OCI-M2 (cell line): Measurements from ENCODE around the gene LGALS3BP.
"Not testable (repeated sequence)": the region's sequence is repeated elsewhere in the genome, so short reads cannot be mapped to it uniquely, and the experiment has no call there.

Experiments used
- DNase-seq: peaks from one replicate; lab custom pipeline; 2025; ENCODE audit not compliant: unreplicated experiment; lab: John Stamatoyannopoulos, UW

The LGALS3BP gene

GRCh38 chr17:78945455-78945854 is 34.3 kb downstream of the LGALS3BP start:
- DNase-seq: not testable (repeated sequence)

GRCh38 chr17:78944956-78945355 is 34.8 kb downstream of the LGALS3BP start:
- DNase-seq: no peak

GRCh38 chr17:78944026-78944425 is 35.7 kb downstream of the LGALS3BP start:
- DNase-seq: no peak

GRCh38 chr17:78940708-78941107 is 39.0 kb downstream of the LGALS3BP start:
- no peak for DNase-seq

GRCh38 chr17:78940258-78940657 is 39.5 kb downstream of the LGALS3BP start:
- DNase-seq: no peak

- DNase-seq: no peak
Observed at GRCh38 chr17:78939615-78940014, 40.1 kb downstream of the LGALS3BP start.

GRCh38 chr17:78937561-78937960 is 42.2 kb downstream of the LGALS3BP start:
- no peak for DNase-seq

GRCh38 chr17:78935419-78936323 is 44.1 kb downstream of the LGALS3BP start:
- no peak for DNase-seq

GRCh38 chr17:78934681-78935418 is 44.9 kb downstream of the LGALS3BP start:
- DNase-seq: no peak

GRCh38 chr17:78933959-78934568 is 45.7 kb downstream of the LGALS3BP start:
- DNase-seq: no peak

- DNase-seq: no peak
Observed at GRCh38 chr17:78933025-78933958, 46.4 kb downstream of the LGALS3BP start.

GRCh38 chr17:78929908-78930775 is 49.6 kb downstream of the LGALS3BP start:
- no peak for DNase-seq

- DNase-seq: no peak
Observed at GRCh38 chr17:78925662-78926555, 53.8 kb downstream of the LGALS3BP start.

- DNase-seq: no peak
Observed at GRCh38 chr17:78925234-78925633, 54.5 kb downstream of the LGALS3BP start, which contains the start of gene TIMP2. TSS of gene TIMP2 (minus strand) at chr17:78925387. CDS start at chr17:78925088, 299 bp downstream.

- DNase-seq: no peak
Observed at GRCh38 chr17:78924481-78925151, 55.1 kb downstream of the LGALS3BP start.

GRCh38 chr17:78923660-78924453 is 55.9 kb downstream of the LGALS3BP start:
- no peak for DNase-seq

GRCh38 chr17:78922816-78923498 is 56.8 kb downstream of the LGALS3BP start:
- no peak for DNase-seq
